Stimulated activated CD4-positive, alpha-beta T cell treated with anti-CD3 and anti-CD28 coated beads, Interleukin-1b, Interleukin-23, amount 100 ng/mL, for 24 hours (primary cell): ENCODE measurements around the gene HCLS1.

Source experiments
- DNase-seq, 4 experiments: peaks; one replicate each; pipeline ENCODE4 v3.0.0-alpha.2; 2020; ENCODE audit warnings: low read depth in 4 of 4, low spot score in 1 of 4

The HCLS1 gene

GRCh38 chr3:121658716-121659435, 1.8 kb downstream of the HCLS1 start:
- no peak for DNase-seq

DNA sequence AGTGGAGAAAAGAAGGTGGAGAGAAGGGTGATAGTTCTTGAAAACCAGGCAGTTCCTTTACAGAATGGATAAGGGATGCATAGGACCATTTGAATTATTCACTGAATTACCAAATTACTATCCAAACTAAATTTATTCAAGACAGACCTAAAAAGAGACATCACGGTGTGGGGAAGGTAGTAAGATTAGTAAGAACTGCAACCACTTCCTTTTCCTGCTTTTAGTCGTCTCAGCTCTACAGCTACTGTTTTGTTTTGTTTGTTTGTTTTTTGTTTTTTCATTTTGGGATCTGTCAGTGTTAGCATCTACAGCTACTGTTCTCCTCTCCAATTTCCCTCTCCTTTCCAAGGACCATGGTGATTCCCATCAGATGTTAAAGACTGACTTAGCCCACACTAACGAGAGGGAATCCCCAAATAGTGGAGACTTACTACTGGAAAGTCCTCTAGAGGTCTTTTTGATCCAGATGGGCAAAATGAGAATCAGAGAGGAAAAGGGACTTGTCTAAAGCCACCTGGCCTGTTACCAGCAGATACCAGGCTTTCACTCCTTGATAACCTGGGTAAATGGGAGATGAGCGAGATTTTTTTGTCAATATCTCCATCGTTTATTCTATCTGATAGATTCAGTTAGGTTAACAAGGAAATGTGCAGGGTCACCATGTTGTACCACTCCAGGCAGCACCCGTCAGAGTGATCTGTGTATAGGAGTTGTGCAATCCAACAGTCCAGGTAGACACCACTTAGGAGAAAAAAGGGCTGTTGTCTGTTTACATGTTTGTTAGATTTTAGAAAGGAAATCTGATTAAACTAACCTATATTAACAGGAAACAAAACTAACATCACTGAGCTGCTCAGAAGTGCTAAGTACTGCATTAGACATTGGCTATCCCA, 6.0 kb downstream of the HCLS1 start:
- DNase-seq, result no peak

DNA sequence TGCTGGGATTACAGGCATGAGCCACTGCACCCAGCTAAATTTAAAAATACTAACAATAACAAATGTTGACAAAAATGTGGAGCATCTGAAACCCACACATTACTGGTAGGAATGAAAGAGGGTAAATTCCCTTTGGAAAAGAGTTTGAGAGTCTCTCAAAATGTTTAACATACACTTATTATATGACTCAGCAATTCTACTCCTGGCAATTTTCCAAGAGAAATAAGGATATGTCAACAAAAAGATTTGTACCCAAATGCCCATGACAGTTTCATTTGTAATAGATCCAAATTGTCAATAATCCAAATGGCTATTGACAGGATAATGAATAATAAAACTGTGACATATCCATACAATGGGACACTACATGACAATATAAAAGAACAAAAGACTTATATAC, 9.0 kb downstream of the HCLS1 start:
- no peak for DNase-seq

GRCh38 chr3:121649645-121650044, 11.1 kb downstream of the HCLS1 start:
- no peak for DNase-seq

DNA sequence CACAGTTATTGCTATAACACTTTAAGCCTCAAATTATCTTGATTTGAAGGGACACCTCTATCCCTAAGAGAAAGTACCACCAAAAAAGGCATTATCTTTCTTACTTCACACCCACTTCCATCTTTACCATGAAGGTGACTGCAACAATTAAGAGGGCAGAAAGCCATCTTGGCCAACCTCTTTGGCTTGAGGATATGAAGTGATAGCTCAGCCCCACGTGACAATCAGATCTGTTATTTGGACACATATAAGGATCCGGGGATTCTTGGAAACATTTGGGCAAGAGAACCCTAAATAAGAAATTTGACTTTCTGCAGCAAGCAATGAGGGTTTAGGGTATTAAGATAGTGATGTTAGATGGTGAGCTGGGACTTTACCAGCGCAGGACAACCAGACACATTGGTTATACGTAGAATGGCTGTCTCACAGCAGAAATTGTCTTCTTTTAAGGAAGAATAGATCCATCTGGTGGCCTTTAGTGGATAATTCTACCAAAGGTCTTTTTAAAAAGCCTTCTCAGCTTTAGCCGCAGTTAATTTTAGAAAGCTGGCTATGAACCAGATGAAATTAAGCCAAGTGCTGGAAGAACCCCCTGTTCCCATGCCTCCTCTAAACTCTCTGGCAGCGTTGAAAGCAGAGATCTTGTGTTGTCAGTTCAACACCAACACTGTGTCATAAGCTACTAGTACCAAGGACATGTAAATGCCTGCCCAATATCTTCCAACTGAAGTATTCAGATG, 12.3 kb downstream of the HCLS1 start:
- DNase-seq, result no peak

DNA sequence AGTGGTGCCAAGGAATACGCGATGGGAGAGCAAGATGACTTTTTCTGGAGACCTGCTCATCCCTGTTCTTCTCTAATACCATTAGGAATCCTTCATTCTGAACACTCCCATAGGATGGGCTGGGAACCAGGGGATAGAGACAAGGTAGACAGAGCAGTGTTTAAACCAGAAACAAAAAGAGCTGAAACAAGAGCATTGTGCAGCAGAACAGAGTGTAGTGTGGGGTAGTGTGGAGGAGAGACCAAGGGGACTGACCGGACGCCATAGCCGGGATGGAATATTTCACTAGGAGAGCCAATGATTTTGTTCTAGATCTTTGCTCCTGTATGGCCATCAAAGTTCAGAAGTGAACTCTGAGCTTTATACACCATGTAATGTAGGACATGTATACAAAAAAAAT, 15.6 kb downstream of the HCLS1 start:
- DNase-seq, result no peak

- no peak for DNase-seq
Observed at GRCh38 chr3:121642601-121643314, 17.9 kb downstream of the HCLS1 start.

- no peak for DNase-seq
Observed at GRCh38 chr3:121641127-121641526, 19.6 kb downstream of the HCLS1 start.

- DNase-seq, result no peak
Observed at GRCh38 chr3:121637922-121638321, 22.8 kb downstream of the HCLS1 start.

- DNase-seq, result no peak
Observed at GRCh38 chr3:121630355-121630754, 30.3 kb downstream of the HCLS1 start.

GRCh38 chr3:121629601-121630000, 31.1 kb downstream of the HCLS1 start:
- DNase-seq, result no peak

DNA sequence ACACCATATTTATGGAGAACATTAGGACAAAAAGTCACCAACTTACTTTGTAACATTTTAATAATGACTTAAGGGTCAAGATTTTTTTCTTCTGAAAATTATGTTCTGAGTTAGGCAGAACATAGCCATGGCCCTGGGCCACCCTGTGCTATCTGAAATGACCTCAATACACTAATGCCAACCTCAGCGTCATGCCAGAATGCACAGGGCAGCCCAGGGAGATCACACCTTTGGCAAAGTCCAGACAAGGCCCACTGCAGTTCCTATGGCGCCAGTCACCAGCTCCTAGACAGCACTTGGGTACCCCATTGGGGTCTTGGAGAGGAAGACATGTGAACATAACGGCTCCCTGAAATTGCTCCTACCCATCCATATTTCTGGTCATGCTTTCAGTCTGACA, 33.1 kb downstream of the HCLS1 start:
- no peak for DNase-seq

DNA sequence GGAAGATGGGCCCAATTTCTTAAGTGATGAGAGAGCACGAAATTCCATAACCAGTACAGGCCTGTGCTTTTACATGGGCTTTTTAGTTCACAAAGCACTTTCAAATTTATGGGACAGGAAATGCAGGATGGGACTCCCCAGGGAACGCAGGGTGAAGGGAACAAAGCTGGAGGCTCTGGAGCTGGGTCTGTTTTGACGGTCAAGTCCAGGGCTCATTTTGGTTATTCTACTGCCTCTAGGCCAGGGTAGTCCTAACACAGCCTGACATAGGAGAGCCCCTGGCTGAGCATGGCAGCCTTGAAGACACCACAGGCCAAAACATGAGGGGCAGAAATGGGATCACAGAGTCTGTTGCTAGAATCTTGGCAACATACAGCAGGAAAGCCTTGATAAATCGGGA, 33.5 kb downstream of the HCLS1 start:
- no peak for DNase-seq

DNA sequence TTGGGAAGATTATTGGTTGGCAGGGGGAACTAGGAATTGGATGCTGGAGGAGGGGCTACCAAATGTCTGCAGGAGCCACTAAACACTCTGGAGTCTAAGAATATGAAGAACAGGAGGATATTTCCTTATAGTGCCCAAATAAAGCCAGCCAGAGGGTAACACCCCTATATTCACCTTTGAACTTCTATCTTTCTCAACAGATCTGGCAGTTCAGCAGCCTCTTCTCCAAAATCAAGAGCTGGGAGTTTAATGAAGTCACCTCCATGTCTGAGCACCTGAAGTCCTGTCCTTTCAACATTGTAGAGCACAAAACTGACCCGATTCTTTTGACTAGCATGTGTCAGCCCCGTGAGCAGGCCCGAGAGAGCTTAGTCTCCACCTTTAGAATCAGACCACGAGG, 34.2 kb downstream of the HCLS1 start:
- no peak for DNase-seq

- DNase-seq, result no peak
Observed at GRCh38 chr3:121624147-121624899, 36.4 kb downstream of the HCLS1 start.

DNA sequence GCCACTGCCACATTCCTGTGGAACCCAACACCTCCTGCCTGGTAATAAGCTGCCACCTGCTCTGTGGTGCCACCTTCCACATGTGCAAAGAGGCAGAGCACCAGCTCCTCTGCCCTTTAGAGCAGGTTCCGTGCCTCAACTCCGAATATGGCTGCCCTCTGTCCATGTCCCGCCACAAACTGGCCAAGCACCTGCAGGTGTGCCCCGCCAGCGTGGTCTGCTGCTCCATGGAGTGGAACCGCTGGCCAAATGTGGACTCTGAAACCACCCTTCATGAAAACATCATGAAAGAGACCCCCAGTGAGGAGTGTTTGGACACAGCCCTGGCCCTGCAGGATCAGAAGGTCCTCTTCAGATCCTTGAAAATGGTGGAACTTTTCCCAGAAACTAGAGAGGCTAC, 39.2 kb downstream of the HCLS1 start:
- DNase-seq, result no peak

DNA sequence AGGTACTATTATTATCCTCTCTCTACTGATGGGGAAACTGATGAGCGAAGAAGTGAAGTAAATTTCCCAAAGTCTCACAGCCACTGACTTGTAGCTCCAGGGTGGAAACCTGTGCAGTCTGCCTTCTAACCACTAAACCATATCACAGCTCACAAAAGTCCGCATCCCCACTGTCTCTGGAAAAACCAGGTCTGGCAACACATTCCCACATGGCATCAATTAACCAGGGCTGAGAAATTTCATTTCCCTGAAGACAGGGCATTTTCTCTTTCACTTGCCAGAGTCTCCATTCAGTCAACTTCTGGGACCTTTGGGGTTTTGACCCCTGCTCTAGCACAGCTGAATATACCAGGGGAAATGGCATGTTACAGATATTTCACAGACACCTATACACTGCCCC, 41.0 kb downstream of the HCLS1 start:
- no peak for DNase-seq

DNA sequence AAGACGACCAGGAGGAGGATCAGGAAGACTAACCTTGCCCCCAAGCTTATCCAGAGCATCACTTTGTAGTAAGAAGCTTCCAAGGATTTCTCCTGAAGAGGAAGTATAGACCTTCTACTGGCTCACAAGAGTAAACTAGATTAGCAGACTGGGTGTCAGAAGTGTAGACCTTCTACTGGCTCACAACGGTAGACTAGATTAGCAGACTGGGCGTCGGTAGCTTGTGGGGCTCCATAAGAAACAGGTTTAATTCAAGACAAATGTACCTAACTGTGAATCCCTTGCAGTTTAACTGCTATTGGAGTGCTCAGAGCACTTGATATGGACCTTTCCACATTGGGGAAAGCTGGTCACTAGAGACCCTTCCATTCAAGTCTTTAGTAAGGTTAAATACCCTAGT, 54.6 kb downstream of the HCLS1 start:
- no peak for DNase-seq

DNA sequence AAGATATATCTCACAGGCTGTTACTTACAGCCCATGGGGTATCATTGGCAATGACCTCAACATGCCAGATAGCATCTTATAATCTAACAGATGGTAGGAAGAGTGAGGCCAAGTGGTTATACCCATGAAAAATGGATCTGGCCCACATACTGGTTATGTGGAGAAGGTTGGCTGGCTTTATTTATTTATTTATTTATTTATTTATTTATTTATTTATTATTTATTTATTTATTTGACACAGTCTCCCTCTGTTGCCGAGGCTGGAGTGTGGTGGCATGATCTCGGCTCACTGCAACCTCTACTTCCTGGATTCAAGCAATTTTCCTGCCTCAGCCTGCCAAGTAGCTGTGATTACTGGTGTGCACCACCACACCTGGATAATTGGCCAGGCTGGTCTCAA, 55.9 kb downstream of the HCLS1 start:
- DNase-seq, result no peak

GRCh38 chr3:121601212-121601812, 59.4 kb downstream of the HCLS1 start:
- no peak for DNase-seq
